ENCODE measurements around the gene CCDC169. TPM values are rescaled to one million over a fixed set of nuclear protein-coding genes. Genes with fewer than 3 reads are reported as not detected.

Gene CCDC169
- total RNA-seq, 5 donors from 2014 or later (not counting 1 experiment from before 2014, with no cell fraction given) = not detected

DNA sequence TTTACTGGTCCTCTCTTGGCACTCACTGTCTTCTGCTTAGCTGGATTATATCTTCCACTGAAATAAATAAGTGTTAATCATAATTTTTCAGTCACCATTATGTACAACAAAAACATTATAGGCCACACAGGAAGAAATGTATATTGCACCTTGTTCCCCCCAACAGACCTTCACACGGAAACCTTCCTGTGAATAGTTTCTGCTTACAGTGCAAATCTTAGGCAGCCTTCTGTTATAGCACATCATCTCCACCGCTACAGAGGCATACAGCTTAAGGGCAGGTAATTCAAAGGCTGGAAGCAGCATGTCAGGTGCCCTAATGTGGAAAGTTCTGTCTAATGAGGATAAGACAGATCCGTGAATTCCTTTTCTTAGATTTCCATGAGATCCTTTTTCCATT, 66.4 kb downstream of the CCDC169 start:
- no peaks in the 10 kb centered on the region for H3K4me1 ChIP-seq (ENCODE audit: control insufficient read depth in 1 of 2, extremely low read depth in 1 of 2, insufficient read depth in 2 of 2, low read length in 2 of 2)
- ChIA-PET CTCF (no interaction called here), POLR2A (no interaction called here)
- Mint-ChIP-seq H3K27me3 (no peaks in the 10 kb centered on the region), H3K36me3 (no peaks in the 10 kb centered on the region), H3K9me3 (peaks cover 5 to 9% (median 5%) of the 10 kb centered on the region in 3 donors), H3K4me1 (no peaks in the 10 kb centered on the region), H3K4me3 (no peak overlapping the region), H3K27ac (no peak overlapping the region)
- no peaks in the 10 kb centered on the region for H3K27me3 ChIP-seq (replicated peaks in 1 of 2; ENCODE audit: control insufficient read depth in 2 of 2, extremely low read depth in 1 of 2, insufficient read depth in 2 of 2, low read length in 1 of 2)
- no peak overlapping the region for H3K27ac ChIP-seq (ENCODE audit: low read length)
- DNase-seq = no peak
- H3K4me3 ChIP-seq (ENCODE audit: control insufficient read depth in 1 of 2, extremely low read depth in 1 of 2, low read length in 1 of 2) = no peak overlapping the region
- H3K9me3 ChIP-seq = no peaks in the 10 kb centered on the region
- ATAC-seq (replicated peaks in 1 of 4) = no peak
- H3K36me3 ChIP-seq (ENCODE audit: control insufficient read depth in 2 of 2, extremely low read depth in 1 of 2, insufficient read depth in 1 of 2, low read length in 1 of 2) = no peaks in the 10 kb centered on the region
- 100% methylated on average over 1 of the region's 3 CpGs for WGBS (ENCODE audit: insufficient coverage)

DNA sequence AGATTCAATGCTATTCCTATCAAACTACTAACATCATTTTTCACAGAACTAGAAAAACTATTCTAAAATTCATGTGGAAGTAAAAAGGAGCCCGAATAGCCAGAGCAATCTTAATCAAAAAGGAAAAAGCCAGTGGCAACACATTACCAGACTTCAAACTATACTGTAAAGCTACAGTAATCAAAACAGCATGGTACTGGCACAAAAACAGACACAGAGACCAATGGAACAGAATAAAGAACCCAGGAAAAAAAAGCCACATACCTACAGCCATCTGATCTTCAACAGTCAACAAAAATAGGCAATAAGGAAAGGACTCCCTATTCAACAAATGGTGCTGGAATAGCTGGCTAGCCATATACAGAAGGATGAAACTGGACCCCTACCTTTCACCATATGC, 72.9 kb downstream of the CCDC169 start:
- H3K27ac ChIP-seq (ENCODE audit: low read length) = no peak overlapping the region
- H3K4me3 Mint-ChIP-seq = no peak overlapping the region
- no peak overlapping the region for H3K27ac Mint-ChIP-seq
- H3K4me1 ChIP-seq (ENCODE audit: control insufficient read depth in 1 of 2, extremely low read depth in 1 of 2, insufficient read depth in 2 of 2, low read length in 2 of 2) = no peaks in the 10 kb centered on the region
- H3K9me3 ChIP-seq = no peaks in the 10 kb centered on the region
- CTCF ChIA-PET = interaction anchor here in 1 of 2 donors (0.7 kb wide), 1 partner anchor 231 kb away, joined by 3 read pairs; no protein-coding TSS in a partner anchor
- DNase-seq (no peak), ATAC-seq (replicated peaks in 1 of 4) (no peak)
- no peaks in the 10 kb centered on the region for H3K36me3 Mint-ChIP-seq
- H3K27me3 Mint-ChIP-seq = no peaks in the 10 kb centered on the region
- peaks cover 7 to 9% (median 8%) of the 10 kb centered on the region in 3 donors for H3K9me3 Mint-ChIP-seq
- H3K27me3 ChIP-seq (replicated peaks in 1 of 2; ENCODE audit: control insufficient read depth in 2 of 2, extremely low read depth in 1 of 2, insufficient read depth in 2 of 2, low read length in 1 of 2) = no peaks in the 10 kb centered on the region
- 83% methylated on average over 1 of the region's 1 CpG for WGBS (ENCODE audit: insufficient coverage)
- H3K4me3 ChIP-seq (ENCODE audit: control insufficient read depth in 1 of 2, extremely low read depth in 1 of 2, low read length in 1 of 2) = no peak overlapping the region
- no peaks in the 10 kb centered on the region for H3K4me1 Mint-ChIP-seq
- POLR2A ChIA-PET = no interaction called here
- no peaks in the 10 kb centered on the region for H3K36me3 ChIP-seq (ENCODE audit: control insufficient read depth in 2 of 2, extremely low read depth in 1 of 2, insufficient read depth in 1 of 2, low read length in 1 of 2)

DNA sequence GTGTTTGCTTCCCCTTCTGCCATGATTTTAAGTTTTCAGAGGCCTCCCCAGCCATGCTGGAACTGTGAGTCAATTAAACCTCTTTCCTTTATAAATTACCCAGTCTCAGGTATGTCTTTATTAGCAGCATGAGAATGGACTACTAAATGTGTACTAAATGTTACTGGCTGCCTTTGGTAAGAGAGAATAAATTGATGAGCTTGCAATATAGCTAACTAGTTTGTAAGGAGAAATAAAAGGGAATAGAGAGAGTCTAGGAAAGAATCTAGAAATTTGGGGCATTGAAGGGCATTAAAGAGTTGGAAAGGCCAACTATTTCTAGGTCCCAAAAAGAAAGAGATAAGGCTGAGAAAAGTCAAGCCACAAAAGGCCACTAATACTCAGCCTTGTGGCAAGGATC, 77.7 kb downstream of the CCDC169 start:
- no peak overlapping the region for H3K4me3 Mint-ChIP-seq
- Histone ChIP-seq H3K36me3 (ENCODE audit: control insufficient read depth in 2 of 2, extremely low read depth in 1 of 2, insufficient read depth in 1 of 2, low read length in 1 of 2) (no peaks in the 10 kb centered on the region), H3K27ac (ENCODE audit: low read length) (no peak overlapping the region), H3K4me1 (ENCODE audit: control insufficient read depth in 1 of 2, extremely low read depth in 1 of 2, insufficient read depth in 2 of 2, low read length in 2 of 2) (no peaks in the 10 kb centered on the region), H3K4me3 (ENCODE audit: control insufficient read depth in 1 of 2, extremely low read depth in 1 of 2, low read length in 1 of 2) (no peak overlapping the region), H3K9me3 (no peaks in the 10 kb centered on the region), H3K27me3 (replicated peaks in 1 of 2; ENCODE audit: control insufficient read depth in 2 of 2, extremely low read depth in 1 of 2, insufficient read depth in 2 of 2, low read length in 1 of 2) (no peaks in the 10 kb centered on the region)
- no peak for ATAC-seq (replicated peaks in 1 of 4)
- H3K27me3 Mint-ChIP-seq = no peaks in the 10 kb centered on the region
- no peak overlapping the region for H3K27ac Mint-ChIP-seq
- DNase-seq = no peak
- H3K4me1 Mint-ChIP-seq = no peaks in the 10 kb centered on the region
- POLR2A ChIA-PET = no interaction called here
- no peaks in the 10 kb centered on the region for H3K36me3 Mint-ChIP-seq
- H3K9me3 Mint-ChIP-seq = peaks cover 7 to 15% (median 12%) of the 10 kb centered on the region in 3 donors
- CTCF ChIA-PET = no interaction called here

DNA sequence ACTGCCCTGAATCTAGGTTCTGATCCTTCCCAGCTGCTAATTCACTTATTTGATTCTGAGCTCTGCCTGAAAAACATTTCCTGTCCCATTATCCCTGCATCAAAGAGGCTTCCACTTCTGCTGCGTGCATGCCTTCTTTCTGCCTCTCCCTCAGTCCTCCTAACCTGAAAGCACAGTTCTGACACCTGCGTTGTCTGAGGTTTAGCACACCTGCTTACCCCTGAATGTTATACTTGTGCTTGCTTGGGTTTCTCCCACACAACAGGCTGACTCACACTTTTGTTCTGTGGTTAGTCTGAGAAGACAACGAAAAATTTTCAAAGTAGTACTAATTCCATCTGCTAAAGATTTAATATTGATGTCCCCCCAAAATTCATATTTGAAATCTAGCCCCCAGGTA, 80.2 kb downstream of the CCDC169 start:
- H3K4me1 Mint-ChIP-seq = no peaks in the 10 kb centered on the region
- H3K36me3 ChIP-seq (ENCODE audit: control insufficient read depth in 2 of 2, extremely low read depth in 1 of 2, insufficient read depth in 1 of 2, low read length in 1 of 2) = no peaks in the 10 kb centered on the region
- no peaks in the 10 kb centered on the region for H3K9me3 ChIP-seq
- H3K27ac Mint-ChIP-seq = no peak overlapping the region
- no peak overlapping the region for H3K4me3 ChIP-seq (ENCODE audit: control insufficient read depth in 1 of 2, extremely low read depth in 1 of 2, low read length in 1 of 2)
- no peak for ATAC-seq (replicated peaks in 1 of 4)
- no peak for DNase-seq
- ChIA-PET POLR2A (no interaction called here), CTCF (no interaction called here)
- no peaks in the 10 kb centered on the region for H3K27me3 ChIP-seq (replicated peaks in 1 of 2; ENCODE audit: control insufficient read depth in 2 of 2, extremely low read depth in 1 of 2, insufficient read depth in 2 of 2, low read length in 1 of 2)
- peaks cover 0 to 7% (median 4%) of the 10 kb centered on the region in 3 donors for H3K9me3 Mint-ChIP-seq
- no peak overlapping the region for H3K27ac ChIP-seq (ENCODE audit: low read length)
- no peak overlapping the region for H3K4me3 Mint-ChIP-seq
- H3K27me3 Mint-ChIP-seq = no peaks in the 10 kb centered on the region
- H3K4me1 ChIP-seq (ENCODE audit: control insufficient read depth in 1 of 2, extremely low read depth in 1 of 2, insufficient read depth in 2 of 2, low read length in 2 of 2) = no peaks in the 10 kb centered on the region
- H3K36me3 Mint-ChIP-seq = no peaks in the 10 kb centered on the region
- WGBS (ENCODE audit: insufficient coverage) = 100% methylated on average over 1 of the region's 3 CpGs

DNA sequence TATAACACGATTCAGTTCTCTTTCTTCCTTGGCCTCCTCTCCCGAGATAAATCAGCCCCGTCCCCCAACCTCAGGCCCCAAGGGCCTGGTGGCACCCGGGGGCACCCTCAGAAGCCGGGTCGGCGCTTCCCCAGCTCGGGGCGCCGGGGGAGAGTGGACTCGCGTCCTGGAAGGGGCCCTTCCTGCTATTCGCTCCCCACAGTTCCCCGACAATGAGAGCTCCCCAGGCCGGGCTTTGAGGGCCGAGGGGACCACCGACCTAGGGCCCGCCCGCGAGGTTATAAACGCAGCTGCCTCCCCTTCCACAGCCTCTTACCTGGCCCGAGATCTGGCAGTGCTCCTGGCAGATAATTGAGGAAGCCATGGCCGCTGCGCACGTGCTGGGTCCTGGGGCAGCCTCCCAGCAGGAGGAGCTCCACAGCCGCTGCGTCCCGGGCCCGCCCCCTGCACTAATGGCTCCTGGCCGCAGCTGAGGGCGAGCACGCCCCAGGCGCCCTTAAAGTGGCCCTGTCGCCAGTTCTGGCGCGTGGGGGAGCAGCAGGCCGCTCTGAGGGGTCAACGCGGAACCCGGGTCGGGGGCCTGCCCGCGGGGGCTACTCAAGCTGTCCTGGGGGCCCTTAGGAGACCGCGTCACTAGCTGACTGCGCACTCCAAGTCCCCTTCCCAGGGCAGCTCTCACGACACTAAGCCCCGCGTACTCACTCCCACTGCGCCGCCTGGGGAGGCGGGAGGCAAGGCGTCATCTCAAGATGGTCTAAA, 83.3 kb downstream of the CCDC169 start, which contains the start of gene SOHLH2:
TSS of gene SOHLH2 (minus strand) at position 394 of the 759 bp plus-strand sequence. CDS start at position 364, 30 bp downstream.
- H3K27ac Mint-ChIP-seq = no peak within 1 kb of the TSS
- H3K36me3 Mint-ChIP-seq = no peaks in the 10 kb centered on the region
- Histone ChIP-seq H3K9me3 (no peaks in the 10 kb centered on the region), H3K27ac (ENCODE audit: low read length) (no peak within 1 kb of the TSS), H3K4me1 (ENCODE audit: control insufficient read depth in 1 of 2, extremely low read depth in 1 of 2, insufficient read depth in 2 of 2, low read length in 2 of 2) (no peaks in the 10 kb centered on the region), H3K4me3 (ENCODE audit: control insufficient read depth in 1 of 2, extremely low read depth in 1 of 2, low read length in 1 of 2) (no peak within 1 kb of the TSS), H3K36me3 (ENCODE audit: control insufficient read depth in 2 of 2, extremely low read depth in 1 of 2, insufficient read depth in 1 of 2, low read length in 1 of 2) (no peaks in the 10 kb centered on the region), H3K27me3 (replicated peaks in 1 of 2; ENCODE audit: control insufficient read depth in 2 of 2, extremely low read depth in 1 of 2, insufficient read depth in 2 of 2, low read length in 1 of 2) (no peaks in the 10 kb centered on the region)
- H3K9me3 Mint-ChIP-seq = peaks cover 0 to 12% (median 4%) of the 10 kb centered on the region in 3 donors
- H3K27me3 Mint-ChIP-seq = peaks cover 0 to 4% of the 10 kb centered on the region in 2 donors
- POLR2A ChIA-PET = interaction anchor here in 1 of 2 donors (0.5 kb wide), 1 partner anchor 15 kb away, joined by 8 read pairs; no protein-coding TSS in a partner anchor
- 97% methylated on average over 32 of the region's 53 CpGs for WGBS (ENCODE audit: insufficient coverage)
- no peak for ATAC-seq (replicated peaks in 1 of 4)
- H3K4me1 Mint-ChIP-seq = no peaks in the 10 kb centered on the region
- CTCF ChIA-PET = no interaction called here
- no peak for DNase-seq
- no peak within 1 kb of the TSS for H3K4me3 Mint-ChIP-seq

DNA sequence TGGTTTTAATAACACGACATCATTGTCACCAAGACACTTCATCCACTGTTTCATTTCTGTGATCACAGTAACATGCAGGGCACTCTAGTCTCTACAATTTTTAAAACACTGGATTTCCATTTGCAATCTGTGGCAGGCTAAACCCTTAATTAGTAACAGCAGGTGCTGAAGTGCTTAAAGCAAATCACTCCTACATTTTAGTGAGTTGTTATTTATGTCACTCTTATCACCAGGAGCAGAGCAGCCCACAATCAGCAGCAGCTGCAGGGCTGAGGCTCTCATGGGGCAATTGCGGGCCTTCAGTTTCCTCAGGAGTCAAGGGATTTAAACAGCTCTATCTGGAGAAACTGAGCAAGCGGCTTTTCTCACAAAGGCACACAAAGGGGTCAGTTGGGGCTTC, 84.8 kb downstream of the CCDC169 start:
- DNase-seq (no peak), ATAC-seq (replicated peaks in 1 of 4) (no peak)
- no peaks in the 10 kb centered on the region for H3K4me1 Mint-ChIP-seq
- peaks cover 0 to 4% of the 10 kb centered on the region in 2 donors for H3K27me3 Mint-ChIP-seq
- peaks cover 0 to 8% (median 4%) of the 10 kb centered on the region in 3 donors for H3K9me3 Mint-ChIP-seq
- H3K27me3 ChIP-seq (replicated peaks in 1 of 2; ENCODE audit: control insufficient read depth in 2 of 2, extremely low read depth in 1 of 2, insufficient read depth in 2 of 2, low read length in 1 of 2) = no peaks in the 10 kb centered on the region
- no peaks in the 10 kb centered on the region for H3K9me3 ChIP-seq
- no peaks in the 10 kb centered on the region for H3K4me1 ChIP-seq (ENCODE audit: control insufficient read depth in 1 of 2, extremely low read depth in 1 of 2, insufficient read depth in 2 of 2, low read length in 2 of 2)
- H3K4me3 Mint-ChIP-seq = no peak overlapping the region
- H3K36me3 Mint-ChIP-seq = no peaks in the 10 kb centered on the region
- no peak overlapping the region for H3K27ac ChIP-seq (ENCODE audit: low read length)
- H3K4me3 ChIP-seq (ENCODE audit: control insufficient read depth in 1 of 2, extremely low read depth in 1 of 2, low read length in 1 of 2) = no peak overlapping the region
- H3K36me3 ChIP-seq (ENCODE audit: control insufficient read depth in 2 of 2, extremely low read depth in 1 of 2, insufficient read depth in 1 of 2, low read length in 1 of 2) = no peaks in the 10 kb centered on the region
- WGBS (ENCODE audit: insufficient coverage) = no CpG with 5 or more reads among the region's 3 CpGs
- POLR2A ChIA-PET = no interaction called here
- CTCF ChIA-PET = no interaction called here
- H3K27ac Mint-ChIP-seq = no peak overlapping the region
